ENCODE results near the gene DPH2. TPM values are rescaled to one million over a fixed set of nuclear protein-coding genes. Genes with fewer than 3 reads are reported as not detected.

The DPH2 gene
- total and polyA plus RNA-seq, 10 of the 15 experiments (the other 5 are each of a cell fraction or from before 2014, with no cell fraction given), result 13.1 to 82.9 (median 52.0) TPM

DNA sequence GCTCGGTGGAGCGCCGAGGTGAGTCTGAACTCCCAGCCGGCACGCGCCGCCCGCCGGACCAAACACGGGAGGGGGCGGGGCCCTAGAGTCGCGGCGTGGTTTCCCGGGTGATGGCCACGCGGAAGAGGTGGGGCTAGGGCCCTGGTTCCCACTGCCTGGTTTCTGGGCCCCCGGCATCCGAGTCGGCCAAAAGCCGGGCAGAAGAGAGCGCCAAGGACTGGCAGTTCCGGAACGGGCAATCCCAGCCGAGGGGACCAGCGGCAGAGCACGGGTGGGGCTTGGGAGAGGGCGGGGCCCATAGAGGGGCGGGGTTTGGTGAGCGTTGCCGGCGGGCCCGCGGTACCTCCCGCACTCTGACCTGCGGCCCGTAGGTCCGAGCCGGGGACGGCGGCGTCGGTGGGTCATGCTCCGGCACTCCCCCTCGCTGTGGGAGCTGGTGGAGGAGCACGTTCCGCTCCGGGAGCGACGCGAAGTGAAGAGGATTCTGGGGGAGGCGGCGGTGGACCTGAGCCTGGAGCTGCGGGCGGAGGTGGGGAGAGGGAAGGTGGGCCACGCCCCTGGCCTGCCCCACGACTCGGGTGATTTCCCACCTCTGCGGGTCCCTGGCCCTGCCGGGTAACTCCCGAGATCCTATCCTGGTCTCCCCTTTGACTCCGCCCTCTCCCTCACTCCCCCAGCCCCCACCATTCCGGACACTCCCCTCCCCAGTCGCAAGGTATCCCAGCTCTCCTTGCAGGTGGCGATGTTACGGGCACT is 21.8 kb downstream of the DPH2 start, which contains the start of gene CCDC24 (continued):
- TF ChIP-seq, protein P1, sequence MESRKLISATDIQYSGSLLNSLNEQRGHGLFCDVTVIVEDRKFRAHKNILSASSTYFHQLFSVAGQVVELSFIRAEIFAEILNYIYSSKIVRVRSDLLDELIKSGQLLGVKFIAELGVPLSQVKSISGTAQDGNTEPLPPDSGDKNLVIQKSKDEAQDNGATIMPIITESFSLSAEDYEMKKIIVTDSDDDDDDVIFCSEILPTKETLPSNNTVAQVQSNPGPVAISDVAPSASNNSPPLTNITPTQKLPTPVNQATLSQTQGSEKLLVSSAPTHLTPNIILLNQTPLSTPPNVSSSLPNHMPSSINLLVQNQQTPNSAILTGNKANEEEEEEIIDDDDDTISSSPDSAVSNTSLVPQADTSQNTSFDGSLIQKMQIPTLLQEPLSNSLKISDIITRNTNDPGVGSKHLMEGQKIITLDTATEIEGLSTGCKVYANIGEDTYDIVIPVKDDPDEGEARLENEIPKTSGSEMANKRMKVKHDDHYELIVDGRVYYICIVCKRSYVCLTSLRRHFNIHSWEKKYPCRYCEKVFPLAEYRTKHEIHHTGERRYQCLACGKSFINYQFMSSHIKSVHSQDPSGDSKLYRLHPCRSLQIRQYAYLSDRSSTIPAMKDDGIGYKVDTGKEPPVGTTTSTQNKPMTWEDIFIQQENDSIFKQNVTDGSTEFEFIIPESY (IDR thresholded peaks at IDR 0.05), result no peak
- TF ChIP-seq, protein P2, sequence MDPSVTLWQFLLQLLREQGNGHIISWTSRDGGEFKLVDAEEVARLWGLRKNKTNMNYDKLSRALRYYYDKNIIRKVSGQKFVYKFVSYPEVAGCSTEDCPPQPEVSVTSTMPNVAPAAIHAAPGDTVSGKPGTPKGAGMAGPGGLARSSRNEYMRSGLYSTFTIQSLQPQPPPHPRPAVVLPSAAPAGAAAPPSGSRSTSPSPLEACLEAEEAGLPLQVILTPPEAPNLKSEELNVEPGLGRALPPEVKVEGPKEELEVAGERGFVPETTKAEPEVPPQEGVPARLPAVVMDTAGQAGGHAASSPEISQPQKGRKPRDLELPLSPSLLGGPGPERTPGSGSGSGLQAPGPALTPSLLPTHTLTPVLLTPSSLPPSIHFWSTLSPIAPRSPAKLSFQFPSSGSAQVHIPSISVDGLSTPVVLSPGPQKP (IDR thresholded peaks at IDR 0.05; ENCODE audit: low read depth, low read length), result no peak
- TF ChIP-seq ZZZ3 (IDR thresholded peaks at IDR 0.05; ENCODE audit: control insufficient read depth, insufficient read length, low read depth) (no peak), ZNF207 (IDR thresholded peaks at IDR 0.05; ENCODE audit: borderline replicate concordance) (no peak), HDAC2 (IDR thresholded peaks at IDR 0.05) (no peak), ATF7 (IDR thresholded peaks at IDR 0.05; ENCODE audit: low read depth) (no peak), JUNB (IDR thresholded peaks at IDR 0.05) (no peak), DPF2 (IDR thresholded peaks at IDR 0.05) (no peak), JUND (IDR thresholded peaks at IDR 0.05; ENCODE audit: low read depth, low read length) (no peak), PKNOX1 (IDR thresholded peaks at IDR 0.05) (no peak), YBX1 (IDR thresholded peaks at IDR 0.05) (no peak), WRNIP1 (IDR thresholded peaks at IDR 0.05; ENCODE audit: borderline replicate concordance, low read depth, low read length) (no peak), ZBTB40 (IDR thresholded peaks at IDR 0.05; ENCODE audit: borderline replicate concordance) (peak; percentile 63), ESRRA (IDR thresholded peaks at IDR 0.05; ENCODE audit: low read length) (no peak), PRDM15 (CRISPR knock-in tag; IDR thresholded peaks at IDR 0.05) (no peak), IRF4 (IDR thresholded peaks at IDR 0.05; ENCODE audit: low read depth, low read length) (no peak)
- TF ChIP-seq, protein P3, sequence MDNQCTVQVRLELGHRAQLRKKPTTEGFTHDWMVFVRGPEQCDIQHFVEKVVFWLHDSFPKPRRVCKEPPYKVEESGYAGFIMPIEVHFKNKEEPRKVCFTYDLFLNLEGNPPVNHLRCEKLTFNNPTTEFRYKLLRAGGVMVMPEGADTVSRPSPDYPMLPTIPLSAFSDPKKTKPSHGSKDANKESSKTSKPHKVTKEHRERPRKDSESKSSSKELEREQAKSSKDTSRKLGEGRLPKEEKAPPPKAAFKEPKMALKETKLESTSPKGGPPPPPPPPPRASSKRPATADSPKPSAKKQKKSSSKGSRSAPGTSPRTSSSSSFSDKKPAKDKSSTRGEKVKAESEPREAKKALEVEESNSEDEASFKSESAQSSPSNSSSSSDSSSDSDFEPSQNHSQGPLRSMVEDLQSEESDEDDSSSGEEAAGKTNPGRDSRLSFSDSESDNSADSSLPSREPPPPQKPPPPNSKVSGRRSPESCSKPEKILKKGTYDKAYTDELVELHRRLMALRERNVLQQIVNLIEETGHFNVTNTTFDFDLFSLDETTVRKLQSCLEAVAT (IDR thresholded peaks at IDR 0.05), result no peak

All from GM12878 (cell line).